ENCODE measurements around the gene FMN2. TPM values are rescaled to one million over a fixed set of nuclear protein-coding genes. Genes with fewer than 3 reads are reported as not detected.
A peak's percentile ranks its signal among the peaks of the same experiment; 100 is the strongest.

The FMN2 gene
- polyA plus RNA-seq, 3 donors: 5.1 to 7.4 (median 5.4) TPM

DNA sequence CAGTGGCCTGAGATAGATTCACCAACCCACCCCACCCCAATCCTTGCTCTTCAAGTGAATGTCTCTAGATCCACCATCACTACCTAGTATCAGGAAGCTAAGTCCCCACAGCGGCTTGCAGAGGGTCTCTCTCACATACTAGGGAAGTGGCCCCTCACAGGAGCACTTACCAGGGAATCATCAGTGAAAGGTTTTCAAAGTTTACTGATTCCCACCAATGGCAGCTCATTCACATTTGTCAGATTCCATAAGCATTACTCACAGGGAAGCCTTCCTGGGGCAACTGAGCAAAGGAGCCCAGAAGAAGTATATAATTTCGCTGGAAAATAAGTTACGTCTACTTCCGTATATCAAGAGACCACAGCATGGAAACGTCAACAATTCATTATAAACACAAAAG is 399.5 kb downstream of the FMN2 start:
- no peak for DNase-seq (ENCODE audit: extremely low read depth in 1 of 11, low read depth in 9 of 11, low spot score in 4 of 11)

DNA sequence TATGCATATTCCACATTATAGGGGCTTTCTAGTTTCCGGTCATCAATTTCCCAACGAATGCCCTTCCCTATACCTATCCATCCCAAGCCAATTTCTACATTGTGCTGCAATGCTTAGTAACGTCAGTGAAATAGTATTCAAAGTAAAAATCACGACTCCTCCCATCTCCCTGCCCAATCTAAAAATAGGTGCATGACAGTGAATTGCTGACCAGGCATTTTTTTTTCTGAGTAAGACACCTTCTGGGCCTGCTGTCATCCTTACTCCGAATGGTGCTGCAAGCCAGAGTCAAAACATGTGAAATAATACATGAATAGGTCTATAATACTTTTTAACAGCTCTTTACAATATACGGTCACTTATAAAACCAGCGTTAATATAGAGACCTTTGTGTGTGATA is 400.1 kb downstream of the FMN2 start:
- DNase-seq (ENCODE audit: extremely low read depth in 1 of 11, low read depth in 9 of 11, low spot score in 4 of 11): no peak

DNA sequence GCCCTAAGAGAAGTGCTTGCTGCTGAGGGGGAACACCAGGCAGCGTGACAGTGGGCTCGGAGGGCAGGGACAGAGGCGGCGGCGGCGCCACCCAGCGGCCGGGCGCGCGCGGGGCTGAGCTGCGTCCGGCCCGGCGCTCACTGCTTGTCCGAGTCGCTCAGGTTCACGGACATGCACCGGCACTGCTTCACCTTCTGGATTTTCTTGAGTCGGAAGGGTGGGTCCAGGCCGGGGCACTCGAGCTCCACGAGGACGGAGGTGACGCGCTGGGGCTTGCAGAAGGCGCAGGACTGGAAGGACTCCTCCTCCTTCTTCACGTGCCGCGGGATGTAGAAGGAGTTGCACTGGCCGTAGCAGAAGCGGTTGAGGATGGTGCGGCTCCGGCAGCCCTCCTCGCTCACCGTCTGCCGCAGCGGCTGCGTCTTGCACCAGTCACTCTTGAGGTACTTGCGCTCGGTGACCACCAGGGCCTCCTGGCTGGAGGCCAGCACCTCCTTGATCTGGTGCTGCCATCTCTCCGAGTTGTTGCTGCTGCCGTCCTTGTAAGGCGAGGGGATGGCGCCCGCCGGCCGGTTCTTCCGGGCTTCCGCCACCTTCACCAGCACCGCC is 401.3 kb downstream of the FMN2 start:
- DNase-seq (ENCODE audit: extremely low read depth in 1 of 11, low read depth in 9 of 11, low spot score in 4 of 11): peak in 6 of 11 donors; percentile 4 to 27 (median 15)

DNA sequence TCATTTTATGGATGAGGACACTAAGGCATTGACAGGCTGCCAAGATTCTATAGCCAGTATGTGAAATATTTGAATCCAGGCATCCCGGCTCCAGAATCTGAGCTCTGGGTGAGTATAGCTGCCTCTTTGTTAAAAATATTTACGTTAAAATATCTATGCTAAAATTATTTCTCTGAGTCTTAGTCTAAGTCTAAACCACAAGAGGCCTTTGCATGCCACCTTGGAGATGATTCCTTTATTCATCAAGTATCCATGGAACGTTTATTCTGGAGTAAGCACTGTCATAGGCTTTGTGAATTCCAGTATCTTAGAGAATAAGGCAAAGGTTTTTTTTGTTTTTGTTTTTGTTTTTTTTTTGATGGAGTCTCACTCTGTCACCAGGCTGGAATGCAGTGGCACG is 403.9 kb downstream of the FMN2 start:
- DNase-seq (ENCODE audit: extremely low read depth in 1 of 11, low read depth in 9 of 11, low spot score in 4 of 11): no peak

DNA sequence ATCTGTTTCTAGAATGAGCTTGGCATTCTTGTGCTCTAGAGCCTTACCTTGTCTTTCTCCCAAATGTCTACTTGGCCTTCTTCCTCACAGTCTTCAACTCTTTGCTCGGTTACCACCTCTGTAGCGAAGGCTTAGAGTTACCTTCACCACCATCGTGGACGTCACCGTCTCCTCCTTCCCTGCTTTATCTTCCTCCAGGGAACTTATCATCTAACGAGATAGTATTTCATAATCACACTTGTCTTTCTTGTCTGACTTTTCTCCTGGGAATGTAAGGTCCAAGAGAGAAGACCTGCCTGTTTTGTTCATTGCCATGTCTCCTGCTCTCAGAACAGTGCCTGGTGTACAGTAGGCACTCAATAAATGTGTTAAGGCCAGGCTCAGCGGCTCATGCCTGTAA is 404.7 kb downstream of the FMN2 start:
- DNase-seq (ENCODE audit: extremely low read depth in 1 of 11, low read depth in 9 of 11, low spot score in 4 of 11): no peak

DNA sequence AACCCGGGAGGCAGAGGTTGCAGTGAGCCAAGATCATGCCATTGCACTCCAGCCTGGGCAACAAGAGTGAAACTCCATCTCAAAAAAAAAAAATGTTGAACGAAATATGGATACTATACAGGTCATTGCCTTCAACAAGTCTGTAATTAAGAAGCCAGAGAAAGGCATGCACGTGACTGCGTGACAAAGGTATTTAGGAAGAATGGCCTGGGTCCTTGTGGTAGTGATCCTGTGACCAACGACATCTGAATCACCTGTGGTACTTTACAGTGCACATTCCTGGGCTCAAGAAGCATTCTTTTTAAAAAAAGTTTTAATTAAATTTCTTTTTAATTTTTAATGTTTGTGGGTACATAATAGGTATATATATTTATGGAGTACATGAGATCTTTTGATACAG is 405.3 kb downstream of the FMN2 start:
- DNase-seq (ENCODE audit: extremely low read depth in 1 of 11, low read depth in 9 of 11, low spot score in 4 of 11): no peak

DNA sequence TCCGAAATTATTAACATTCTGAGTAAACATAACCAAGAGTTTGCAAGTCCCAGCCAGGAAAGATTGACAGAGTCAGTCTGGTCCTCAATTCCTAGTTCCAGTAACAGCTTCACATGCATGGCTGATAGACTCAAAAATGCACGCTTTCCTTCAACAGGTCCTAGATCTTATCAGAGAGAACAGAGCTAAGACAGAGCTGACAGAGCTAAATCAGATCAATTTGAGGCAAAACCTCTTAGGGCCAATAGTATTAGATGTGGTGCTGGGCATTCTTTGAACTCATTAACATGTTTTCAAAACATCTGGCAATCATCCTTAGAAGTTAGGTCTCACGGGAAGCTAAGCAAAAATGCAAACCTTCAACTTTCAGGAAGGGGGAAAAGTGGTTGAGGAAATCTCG is 406.2 kb downstream of the FMN2 start:
- no peak for DNase-seq (ENCODE audit: extremely low read depth in 1 of 11, low read depth in 9 of 11, low spot score in 4 of 11)

DNA sequence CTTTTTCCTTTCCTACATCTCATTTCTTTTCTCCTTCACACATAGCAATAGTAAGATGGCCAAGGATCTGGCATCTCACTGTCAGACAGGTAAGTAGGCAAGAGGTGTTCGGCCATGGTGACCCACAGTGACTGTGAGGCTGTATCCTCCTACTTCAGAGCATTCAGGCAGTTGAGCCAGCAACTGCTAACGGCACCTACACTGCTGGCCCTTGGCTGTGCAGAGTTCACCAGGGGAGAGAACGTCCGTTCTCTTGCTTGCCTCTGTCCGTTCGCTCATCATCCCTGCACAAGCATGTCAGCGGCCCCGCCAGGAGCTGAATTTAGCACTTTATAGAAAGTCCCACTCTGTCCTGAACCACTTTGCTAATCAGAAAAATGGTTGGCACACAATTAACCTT is 406.7 kb downstream of the FMN2 start:
- DNase-seq (ENCODE audit: extremely low read depth in 1 of 11, low read depth in 9 of 11, low spot score in 4 of 11): no peak

DNA sequence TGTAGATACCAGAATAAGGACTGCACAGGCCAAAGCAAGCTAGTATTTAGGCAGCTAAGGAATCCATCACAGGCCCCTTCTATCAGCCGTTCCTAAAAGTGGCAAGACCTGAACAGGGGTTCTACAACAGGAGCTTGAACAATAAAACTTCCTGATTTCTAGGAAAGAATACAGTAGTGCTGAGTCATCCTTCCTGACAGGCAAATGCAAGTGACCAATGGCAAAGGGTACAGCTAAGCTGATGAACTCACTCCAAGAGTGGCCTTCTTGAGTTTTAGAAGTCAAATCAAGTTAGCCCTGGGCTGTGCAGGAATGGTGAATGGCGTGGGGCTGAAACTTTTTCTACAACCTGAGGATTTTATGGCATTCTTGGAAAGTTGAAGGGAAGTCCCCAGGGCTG is 407.3 kb downstream of the FMN2 start:
- no peak for DNase-seq (ENCODE audit: extremely low read depth in 1 of 11, low read depth in 9 of 11, low spot score in 4 of 11)

DNA sequence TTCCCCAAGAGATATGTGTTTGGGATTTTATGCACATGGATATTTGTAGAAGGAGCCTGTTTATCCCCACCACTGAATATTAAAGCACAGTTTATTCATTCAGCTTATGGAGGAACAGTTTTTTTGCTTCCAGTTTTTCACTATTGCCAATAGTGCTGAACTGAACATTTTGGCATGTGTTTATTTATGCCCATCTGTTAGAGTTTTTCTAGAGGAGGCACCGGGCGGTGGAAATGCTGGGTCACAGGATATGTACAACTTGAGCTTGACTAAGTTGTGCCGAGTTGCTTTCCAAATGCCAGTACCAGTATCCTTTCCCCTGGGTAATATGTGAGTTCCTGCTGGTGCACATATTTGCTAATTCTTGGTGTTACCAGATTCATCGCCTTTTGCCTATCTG is 409.0 kb downstream of the FMN2 start:
- no peak for DNase-seq (ENCODE audit: extremely low read depth in 1 of 11, low read depth in 9 of 11, low spot score in 4 of 11)

DNA sequence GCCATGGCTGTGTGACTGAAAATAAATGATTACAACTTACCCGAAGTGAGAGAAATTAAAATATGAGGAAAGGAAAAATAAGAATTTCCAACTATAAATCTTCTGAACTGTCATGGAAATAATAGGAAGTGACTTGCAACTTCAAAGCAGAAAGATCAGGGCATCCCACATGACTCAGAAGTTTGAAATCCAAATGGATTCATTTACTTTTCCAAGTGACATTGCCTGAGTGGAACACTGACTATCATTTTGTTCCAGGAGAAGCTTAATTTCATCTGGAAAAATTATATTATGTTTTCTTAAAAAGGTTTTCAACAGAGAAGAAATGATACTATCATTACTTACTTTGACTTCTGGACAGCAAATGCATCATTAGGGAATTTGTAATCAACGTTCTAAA is 409.4 kb downstream of the FMN2 start:
- no peak for DNase-seq (ENCODE audit: extremely low read depth in 1 of 11, low read depth in 9 of 11, low spot score in 4 of 11)

DNA sequence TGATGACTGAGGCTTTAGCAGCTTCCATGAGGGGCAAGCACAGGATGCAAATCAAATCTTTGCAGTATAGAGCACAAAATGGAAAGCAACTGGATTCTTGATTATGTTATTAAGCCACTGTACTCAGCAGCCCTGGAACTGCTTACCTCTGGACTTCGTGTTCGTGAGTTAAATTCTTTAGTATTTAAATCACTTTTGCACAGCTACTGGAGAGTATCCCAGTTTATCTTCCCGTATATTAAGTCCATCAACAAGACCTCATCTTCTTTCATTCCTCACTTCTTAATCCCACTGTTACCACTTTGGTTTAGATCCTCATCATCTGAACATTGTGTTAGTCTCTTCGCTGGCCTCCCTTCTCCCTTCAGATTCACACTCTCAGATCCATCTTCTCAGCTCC is 411.4 kb downstream of the FMN2 start:
- no peak for DNase-seq (ENCODE audit: extremely low read depth in 1 of 11, low read depth in 9 of 11, low spot score in 4 of 11)

DNA sequence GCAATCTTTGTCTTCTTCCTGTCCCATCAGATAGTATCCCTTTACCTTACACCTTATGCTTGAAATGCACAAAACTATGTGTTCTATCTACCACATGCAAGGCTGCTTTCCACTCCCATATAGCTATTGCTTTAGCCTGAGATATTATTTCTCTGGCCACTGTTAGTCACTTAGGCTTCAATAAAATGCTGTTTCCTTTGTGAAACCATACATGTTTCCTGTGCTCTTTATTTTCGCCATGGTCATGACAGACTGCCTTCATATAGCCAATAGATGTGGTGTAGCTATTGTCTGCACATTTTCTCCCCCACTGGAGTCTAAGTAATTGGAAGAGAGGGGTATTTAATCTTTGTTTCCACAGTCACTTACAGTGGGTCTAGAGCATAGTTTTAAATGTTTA is 411.9 kb downstream of the FMN2 start:
- no peak for DNase-seq (ENCODE audit: extremely low read depth in 1 of 11, low read depth in 9 of 11, low spot score in 4 of 11)

DNA sequence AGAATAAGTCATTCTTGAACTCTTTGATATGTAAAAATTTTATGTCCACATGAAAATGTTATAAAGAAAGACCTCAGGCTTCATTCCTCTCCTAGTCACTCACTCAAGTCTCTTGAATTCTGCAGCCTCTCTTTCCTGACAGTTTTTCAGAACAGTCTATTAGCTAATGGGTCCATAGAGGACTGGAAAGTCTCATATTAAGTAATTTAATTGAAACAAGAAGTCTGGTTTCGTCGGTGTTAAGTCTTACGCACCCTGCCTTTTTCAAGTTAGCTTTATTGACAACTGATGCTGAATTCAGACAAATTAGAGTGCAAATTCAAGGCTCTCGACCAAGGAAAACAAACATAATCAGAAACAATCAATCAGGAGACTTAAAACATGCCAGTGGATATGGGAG is 414.5 kb downstream of the FMN2 start:
- no peak for DNase-seq (ENCODE audit: extremely low read depth in 1 of 11, low read depth in 9 of 11, low spot score in 4 of 11)

DNA sequence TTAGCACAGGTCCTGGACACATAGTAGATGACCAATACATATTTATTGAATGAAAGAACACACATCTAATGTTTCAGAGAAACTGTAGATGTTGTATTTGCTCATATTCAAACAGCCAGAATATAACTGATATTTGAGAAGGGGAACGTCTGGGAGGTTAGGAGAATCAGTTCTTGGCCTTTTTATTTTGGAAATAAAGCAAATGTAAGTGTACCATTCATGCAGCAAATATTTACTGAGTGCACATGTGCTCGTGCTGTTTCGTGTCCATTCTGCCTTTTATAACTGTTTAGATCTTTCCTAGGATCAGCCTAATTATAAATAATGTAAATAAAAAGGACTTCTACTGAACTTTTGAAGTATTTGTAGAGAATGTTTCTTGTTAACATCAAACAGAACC is 416.5 kb downstream of the FMN2 start:
- no peak for DNase-seq (ENCODE audit: extremely low read depth in 1 of 11, low read depth in 9 of 11, low spot score in 4 of 11)

DNA sequence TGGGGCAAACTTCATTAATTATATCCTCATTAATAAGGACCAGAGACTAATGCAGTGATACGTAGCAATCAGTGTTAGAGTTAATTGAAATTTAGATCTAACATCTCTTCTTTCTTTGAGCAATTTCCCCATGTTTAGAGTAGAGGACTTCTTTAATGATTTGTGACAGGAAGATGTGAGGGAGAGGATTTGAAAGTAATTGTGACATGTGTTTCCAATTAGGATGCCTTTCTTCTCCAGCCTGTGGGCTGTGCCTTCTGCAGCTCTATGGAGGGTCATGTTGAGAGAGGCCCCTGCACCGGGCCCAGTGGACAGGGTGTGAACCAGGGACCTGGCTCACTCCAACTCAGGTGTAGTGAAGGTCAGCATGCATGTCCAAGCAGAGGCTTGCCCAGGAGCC is 417.3 kb downstream of the FMN2 start:
- DNase-seq (ENCODE audit: extremely low read depth in 1 of 11, low read depth in 9 of 11, low spot score in 4 of 11): no peak

DNA sequence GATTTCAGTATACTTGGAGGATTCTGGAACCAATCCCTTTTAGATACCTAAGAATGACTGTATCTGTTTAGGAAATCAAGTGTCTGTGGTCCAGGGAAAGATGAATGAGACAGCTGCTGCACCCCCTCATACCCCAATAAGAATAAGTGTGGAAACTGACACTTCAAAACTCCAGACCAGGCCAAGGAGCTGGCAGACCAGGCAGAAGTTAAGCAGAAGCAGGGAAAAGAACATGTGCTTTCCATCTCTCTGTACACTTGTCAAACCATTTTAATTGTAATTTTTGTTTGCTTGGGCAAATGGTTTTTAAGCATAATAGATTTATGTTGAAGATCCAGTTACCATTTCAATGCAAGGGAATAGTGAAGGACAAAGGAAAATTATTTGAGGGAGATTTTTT is 420.1 kb downstream of the FMN2 start:
- DNase-seq (ENCODE audit: extremely low read depth in 1 of 11, low read depth in 9 of 11, low spot score in 4 of 11): no peak

DNA sequence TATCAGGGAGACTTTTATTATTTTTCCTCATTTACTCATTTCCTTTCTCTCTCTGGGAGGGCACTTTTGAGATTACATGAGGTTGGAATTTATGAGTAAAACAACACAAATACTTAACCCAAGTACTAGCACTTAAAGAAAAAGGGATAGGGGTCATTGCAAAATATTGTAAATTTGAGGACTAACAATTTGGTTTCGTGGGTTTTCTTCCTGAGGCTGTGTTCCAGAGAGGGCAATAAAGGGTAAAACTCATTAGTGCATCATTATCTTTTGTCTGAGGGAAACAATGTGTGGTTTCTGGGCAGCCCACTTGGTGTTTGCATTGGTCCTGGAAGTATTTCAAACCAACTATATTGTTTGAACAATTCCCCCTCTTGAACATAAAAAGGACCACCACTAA is 423.8 kb downstream of the FMN2 start:
- no peak for DNase-seq (ENCODE audit: extremely low read depth in 1 of 11, low read depth in 9 of 11, low spot score in 4 of 11)

DNA sequence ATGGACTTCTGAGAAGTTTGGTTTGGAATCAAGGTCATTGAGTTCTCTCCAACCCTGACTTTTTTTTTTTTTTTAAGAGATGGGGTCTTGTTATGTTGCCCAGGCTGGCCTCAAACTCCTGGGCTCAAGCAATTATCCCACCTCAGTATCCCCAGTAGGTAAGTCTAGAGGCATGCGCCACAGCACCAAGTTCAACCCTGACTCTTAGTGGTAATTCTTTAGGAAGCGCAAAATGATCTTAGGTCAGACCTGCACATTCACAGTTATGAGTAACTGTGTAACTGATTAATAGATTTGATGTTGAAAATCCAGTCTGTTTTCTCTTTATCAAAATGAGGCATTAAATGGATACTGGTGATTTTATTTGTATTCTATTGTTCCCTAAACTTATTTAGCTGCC is 424.4 kb downstream of the FMN2 start:
- DNase-seq (ENCODE audit: extremely low read depth in 1 of 11, low read depth in 9 of 11, low spot score in 4 of 11): no peak

DNA sequence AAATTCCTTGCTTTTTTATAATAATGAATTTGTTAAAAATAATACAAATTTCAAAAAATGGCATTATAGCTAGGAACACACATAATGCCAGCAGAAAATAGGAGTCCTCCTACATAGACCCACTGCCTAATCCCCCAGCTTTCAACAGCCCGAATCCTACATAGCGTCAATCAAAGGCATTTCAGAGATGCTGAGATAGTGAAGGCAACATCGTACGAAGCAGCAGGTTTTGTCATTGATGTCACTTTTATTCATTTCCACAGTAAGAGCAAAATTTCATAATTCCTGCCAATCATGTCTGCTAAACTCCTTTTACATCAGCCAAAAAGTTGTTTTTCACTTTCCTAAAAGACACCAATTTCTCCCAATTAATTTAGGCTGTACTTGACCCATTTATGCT is 426.2 kb downstream of the FMN2 start:
- DNase-seq (ENCODE audit: extremely low read depth in 1 of 11, low read depth in 9 of 11, low spot score in 4 of 11): no peak

DNA sequence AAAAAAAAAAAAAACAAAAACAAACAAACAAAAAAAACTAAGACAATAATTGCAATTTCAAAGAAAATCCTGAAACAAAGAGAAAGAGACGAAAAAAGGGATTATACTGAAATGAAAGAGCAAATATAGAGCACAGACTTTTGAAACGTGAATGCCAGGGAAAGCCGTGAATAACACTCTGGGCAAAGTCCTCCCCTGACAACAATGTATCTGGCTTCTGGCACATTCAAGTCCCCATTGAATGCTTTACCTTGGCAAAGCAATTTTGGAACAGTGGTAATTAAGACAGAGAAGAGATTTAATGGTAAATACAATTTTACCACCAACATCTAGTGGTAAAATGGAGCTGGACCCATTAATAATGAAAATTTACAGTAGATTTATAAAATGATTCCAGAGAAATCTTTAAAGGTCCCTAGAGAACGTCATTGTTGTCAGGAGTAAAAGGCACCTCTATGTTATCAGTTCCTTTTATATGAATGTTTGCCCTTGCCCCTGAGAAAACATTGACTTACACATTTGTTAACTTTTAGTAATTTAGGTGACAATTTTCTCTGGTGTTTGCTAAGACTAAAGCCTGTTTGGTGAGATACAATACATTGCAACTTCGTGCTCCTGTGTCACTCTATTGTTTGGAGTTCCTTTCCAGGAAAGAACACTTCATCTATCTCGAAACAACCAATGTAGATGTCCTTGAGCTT is 430.6 kb downstream of the FMN2 start:
- no peak for DNase-seq (ENCODE audit: extremely low read depth in 1 of 11, low read depth in 9 of 11, low spot score in 4 of 11)

Measured in renal cortex interstitium (tissue), 11 donors.